Measurements from ENCODE around the gene INAVA. TPM values are rescaled to one million over a fixed set of nuclear protein-coding genes. Genes with fewer than 3 reads are reported as not detected.

INAVA gene
- total and polyA plus RNA-seq, 2 of the 13 experiments (the other 11 are each of a cell fraction or from before 2014, with no cell fraction given) = 6.0 to 13.5 TPM

DNA sequence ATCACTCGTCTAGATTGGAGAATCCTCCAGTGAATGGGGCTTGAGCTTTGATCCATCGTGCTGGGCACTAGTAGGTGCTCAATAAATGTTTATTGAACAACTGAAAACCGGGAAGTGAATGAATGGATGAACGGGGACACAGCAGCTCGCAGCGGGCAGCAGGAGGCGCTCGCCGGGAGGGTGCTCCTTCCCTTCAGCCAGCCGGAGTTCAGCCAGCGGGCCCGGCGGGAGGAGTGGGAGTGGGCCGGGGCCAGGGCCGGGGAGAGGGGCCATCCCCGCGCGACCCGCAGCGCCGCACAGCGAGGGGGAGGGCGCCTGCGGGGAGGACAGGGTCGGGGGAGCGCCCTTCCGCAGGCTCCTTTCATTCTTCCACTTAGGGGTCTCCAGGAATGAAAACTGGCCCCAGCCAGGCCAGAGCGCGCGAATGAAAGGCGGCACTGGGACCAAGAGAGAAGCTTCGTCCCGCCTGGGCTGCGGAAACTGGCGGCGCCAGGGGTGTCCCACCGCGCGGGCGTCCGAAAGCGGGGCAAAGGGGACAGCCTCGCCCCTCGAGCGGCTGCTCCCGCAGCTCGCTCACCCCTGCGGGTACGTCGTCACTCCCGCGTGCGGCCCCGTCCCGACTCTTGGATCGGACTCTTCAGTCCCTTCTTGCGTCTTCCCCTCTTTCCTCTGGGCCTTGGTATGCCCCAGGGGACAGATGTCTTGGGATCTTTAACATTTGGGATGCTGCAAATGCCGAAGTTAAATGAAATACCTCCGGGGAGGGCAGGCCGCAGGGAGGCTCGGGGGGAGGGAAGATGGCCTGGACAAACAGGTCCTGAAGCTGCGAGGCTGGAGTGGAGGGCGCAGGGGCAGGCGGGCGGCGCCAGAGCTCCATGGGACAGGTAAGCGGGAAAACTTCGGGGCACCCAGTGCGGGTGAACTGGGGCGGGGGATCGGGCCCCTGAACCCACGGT lies 3.6 kb upstream of the INAVA start (continued):
- TF ChIP-seq ZFP41 (CRISPR knock-in tag; IDR thresholded peaks at IDR 0.05; ENCODE audit: borderline replicate concordance) (no peak), ZNF674 (CRISPR knock-in tag; IDR thresholded peaks at IDR 0.05; ENCODE audit: low read depth) (no peak), PAWR (CRISPR knock-in tag; IDR thresholded peaks at IDR 0.05; ENCODE audit: borderline replicate concordance) (no peak), GATAD2A (CRISPR knock-in tag; IDR thresholded peaks at IDR 0.05) (no peak; the same call in 1 of the 2 replicates), SP140L (CRISPR knock-in tag; IDR thresholded peaks at IDR 0.05; ENCODE audit: borderline replicate concordance) (no peak), ZBTB3 (CRISPR knock-in tag; IDR thresholded peaks at IDR 0.05; ENCODE audit: borderline replicate concordance, low read depth) (no peak), ZBTB38 (CRISPR knock-in tag; IDR thresholded peaks at IDR 0.05) (peak; percentile 17; the same call in 1 of the 2 replicates), RCOR2 (CRISPR knock-in tag; IDR thresholded peaks at IDR 0.05) (peak; percentile 80), NFE2L2 (IDR thresholded peaks at IDR 0.05; ENCODE audit: low read length) (no peak), ZNF124 (CRISPR knock-in tag; IDR thresholded peaks at IDR 0.05) (no peak), POGZ (CRISPR knock-in tag; IDR thresholded peaks at IDR 0.05) (peak; percentile 36; the same call in 1 of the 2 replicates), MLLT10 (CRISPR knock-in tag; IDR thresholded peaks at IDR 0.05) (no peak), KDM5B (CRISPR knock-in tag; IDR thresholded peaks at IDR 0.05; ENCODE audit: borderline replicate concordance) (no peak; the same call in 1 of the 2 replicates), ZNF24 (IDR thresholded peaks at IDR 0.05) (peak; percentile 96), MIER2 (CRISPR knock-in tag; IDR thresholded peaks at IDR 0.05) (peak; percentile 11; the same call in 1 of the 2 replicates), NR3C1 (CRISPR knock-in tag; IDR thresholded peaks at IDR 0.05) (no peak), NPAS2 (CRISPR knock-in tag; IDR thresholded peaks at IDR 0.05; ENCODE audit: borderline replicate concordance) (no peak), WIZ (CRISPR knock-in tag; IDR thresholded peaks at IDR 0.05) (peak; percentile 76; the same call in 1 of the 2 replicates), TARDBP (CRISPR knock-in tag; IDR thresholded peaks at IDR 0.05) (peak; percentile 37; the same call in 1 of the 2 replicates), MZF1 (CRISPR knock-in tag; IDR thresholded peaks at IDR 0.05; ENCODE audit: borderline replicate concordance) (no peak), DNMT1 (CRISPR knock-in tag; IDR thresholded peaks at IDR 0.05) (peak; percentile 67), ZNF878 (CRISPR knock-in tag; IDR thresholded peaks at IDR 0.05) (no peak), ZNF629 (CRISPR knock-in tag; conservative IDR thresholded peaks at IDR 0.05) (0 out of 2 replicates have a peak, but pooled peaks have one; percentile 4), FOSL1 (CRISPR knock-in tag; IDR thresholded peaks at IDR 0.05; ENCODE audit: borderline replicate concordance) (no peak), ZNF75D (CRISPR knock-in tag; IDR thresholded peaks at IDR 0.05; ENCODE audit: borderline replicate concordance) (no peak)
- TF ChIP-seq, protein P1, sequence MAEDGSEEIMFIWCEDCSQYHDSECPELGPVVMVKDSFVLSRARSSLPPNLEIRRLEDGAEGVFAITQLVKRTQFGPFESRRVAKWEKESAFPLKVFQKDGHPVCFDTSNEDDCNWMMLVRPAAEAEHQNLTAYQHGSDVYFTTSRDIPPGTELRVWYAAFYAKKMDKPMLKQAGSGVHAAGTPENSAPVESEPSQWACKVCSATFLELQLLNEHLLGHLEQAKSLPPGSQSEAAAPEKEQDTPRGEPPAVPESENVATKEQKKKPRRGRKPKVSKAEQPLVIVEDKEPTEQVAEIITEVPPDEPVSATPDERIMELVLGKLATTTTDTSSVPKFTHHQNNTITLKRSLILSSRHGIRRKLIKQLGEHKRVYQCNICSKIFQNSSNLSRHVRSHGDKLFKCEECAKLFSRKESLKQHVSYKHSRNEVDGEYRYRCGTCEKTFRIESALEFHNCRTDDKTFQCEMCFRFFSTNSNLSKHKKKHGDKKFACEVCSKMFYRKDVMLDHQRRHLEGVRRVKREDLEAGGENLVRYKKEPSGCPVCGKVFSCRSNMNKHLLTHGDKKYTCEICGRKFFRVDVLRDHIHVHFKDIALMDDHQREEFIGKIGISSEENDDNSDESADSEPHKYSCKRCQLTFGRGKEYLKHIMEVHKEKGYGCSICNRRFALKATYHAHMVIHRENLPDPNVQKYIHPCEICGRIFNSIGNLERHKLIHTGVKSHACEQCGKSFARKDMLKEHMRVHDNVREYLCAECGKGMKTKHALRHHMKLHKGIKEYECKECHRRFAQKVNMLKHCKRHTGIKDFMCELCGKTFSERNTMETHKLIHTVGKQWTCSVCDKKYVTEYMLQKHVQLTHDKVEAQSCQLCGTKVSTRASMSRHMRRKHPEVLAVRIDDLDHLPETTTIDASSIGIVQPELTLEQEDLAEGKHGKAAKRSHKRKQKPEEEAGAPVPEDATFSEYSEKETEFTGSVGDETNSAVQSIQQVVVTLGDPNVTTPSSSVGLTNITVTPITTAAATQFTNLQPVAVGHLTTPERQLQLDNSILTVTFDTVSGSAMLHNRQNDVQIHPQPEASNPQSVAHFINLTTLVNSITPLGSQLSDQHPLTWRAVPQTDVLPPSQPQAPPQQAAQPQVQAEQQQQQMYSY (CRISPR knock-in tag; IDR thresholded peaks at IDR 0.05) = 0 out of 2 replicates have a peak, but pooled peaks have one; percentile 13
- TF ChIP-seq, protein P2, sequence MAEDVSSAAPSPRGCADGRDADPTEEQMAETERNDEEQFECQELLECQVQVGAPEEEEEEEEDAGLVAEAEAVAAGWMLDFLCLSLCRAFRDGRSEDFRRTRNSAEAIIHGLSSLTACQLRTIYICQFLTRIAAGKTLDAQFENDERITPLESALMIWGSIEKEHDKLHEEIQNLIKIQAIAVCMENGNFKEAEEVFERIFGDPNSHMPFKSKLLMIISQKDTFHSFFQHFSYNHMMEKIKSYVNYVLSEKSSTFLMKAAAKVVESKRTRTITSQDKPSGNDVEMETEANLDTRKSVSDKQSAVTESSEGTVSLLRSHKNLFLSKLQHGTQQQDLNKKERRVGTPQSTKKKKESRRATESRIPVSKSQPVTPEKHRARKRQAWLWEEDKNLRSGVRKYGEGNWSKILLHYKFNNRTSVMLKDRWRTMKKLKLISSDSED (CRISPR knock-in tag; IDR thresholded peaks at IDR 0.05) = no peak
